ENCODE measurements around the gene WASL. TPM values are rescaled to one million over a fixed set of nuclear protein-coding genes. Genes with fewer than 3 reads are reported as not detected.
A peak's percentile ranks its signal among the peaks of the same experiment; 100 is the strongest.

WASL gene
- total RNA-seq, 1 experiment from 2014 or later: 34.4 TPM

DNA sequence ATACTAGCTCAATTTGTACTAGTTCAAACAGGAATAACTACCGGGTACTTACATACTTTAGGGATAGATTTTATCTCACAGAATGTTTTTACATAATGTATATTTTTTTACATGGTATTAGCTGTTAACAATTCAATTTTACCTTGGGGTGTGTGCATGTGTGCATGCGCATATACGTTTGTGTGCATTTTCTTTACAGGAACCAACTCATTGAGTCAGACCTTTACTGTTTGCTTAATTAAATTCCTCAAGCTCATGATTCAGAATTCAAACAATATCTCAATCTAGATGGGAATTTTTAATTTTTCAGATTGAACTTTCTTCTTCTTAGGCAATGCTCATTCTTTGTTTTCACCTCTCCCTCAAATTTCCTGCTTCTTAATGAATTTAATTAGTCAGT lies 24.7 kb upstream of the WASL start (continued):
- TF ChIP-seq, protein P1, sequence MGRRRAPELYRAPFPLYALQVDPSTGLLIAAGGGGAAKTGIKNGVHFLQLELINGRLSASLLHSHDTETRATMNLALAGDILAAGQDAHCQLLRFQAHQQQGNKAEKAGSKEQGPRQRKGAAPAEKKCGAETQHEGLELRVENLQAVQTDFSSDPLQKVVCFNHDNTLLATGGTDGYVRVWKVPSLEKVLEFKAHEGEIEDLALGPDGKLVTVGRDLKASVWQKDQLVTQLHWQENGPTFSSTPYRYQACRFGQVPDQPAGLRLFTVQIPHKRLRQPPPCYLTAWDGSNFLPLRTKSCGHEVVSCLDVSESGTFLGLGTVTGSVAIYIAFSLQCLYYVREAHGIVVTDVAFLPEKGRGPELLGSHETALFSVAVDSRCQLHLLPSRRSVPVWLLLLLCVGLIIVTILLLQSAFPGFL (CRISPR knock-in tag; IDR thresholded peaks at IDR 0.05; ENCODE audit: borderline replicate concordance): no peak

DNA sequence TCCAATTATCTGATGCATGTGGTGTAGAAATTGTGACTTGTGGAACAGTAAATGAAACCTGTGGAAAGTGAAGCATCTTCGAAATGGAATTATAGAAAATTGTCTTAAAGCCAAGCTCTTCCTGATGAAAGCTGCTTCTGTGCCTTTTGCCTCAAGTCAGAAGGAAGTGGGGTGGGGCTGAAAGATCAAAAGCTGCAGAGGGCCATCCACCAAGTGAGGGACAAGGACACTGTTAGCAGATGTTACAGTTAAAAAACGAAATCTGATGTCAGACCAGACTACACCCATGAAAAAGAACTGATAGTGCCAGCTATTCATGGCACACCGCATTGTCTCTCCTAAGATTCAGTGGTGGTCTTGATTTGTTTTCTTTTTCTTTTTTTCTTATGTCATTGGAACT lies 23.8 kb upstream of the WASL start:
- TF ChIP-seq, protein P2, sequence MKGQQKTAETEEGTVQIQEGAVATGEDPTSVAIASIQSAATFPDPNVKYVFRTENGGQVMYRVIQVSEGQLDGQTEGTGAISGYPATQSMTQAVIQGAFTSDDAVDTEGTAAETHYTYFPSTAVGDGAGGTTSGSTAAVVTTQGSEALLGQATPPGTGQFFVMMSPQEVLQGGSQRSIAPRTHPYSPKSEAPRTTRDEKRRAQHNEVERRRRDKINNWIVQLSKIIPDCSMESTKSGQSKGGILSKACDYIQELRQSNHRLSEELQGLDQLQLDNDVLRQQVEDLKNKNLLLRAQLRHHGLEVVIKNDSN (CRISPR knock-in tag; IDR thresholded peaks at IDR 0.05): no peak
- TF ChIP-seq EMX1 (CRISPR knock-in tag; IDR thresholded peaks at IDR 0.05) (no peak), ZNF396 (CRISPR knock-in tag; IDR thresholded peaks at IDR 0.05; ENCODE audit: borderline replicate concordance) (no peak), RELA (CRISPR knock-in tag; IDR thresholded peaks at IDR 0.05; ENCODE audit: borderline replicate concordance) (no peak), OVOL2 (CRISPR knock-in tag; IDR thresholded peaks at IDR 0.05; ENCODE audit: borderline replicate concordance) (no peak)
- Mint-ChIP-seq H3K9me3 (no peaks in the 10 kb centered on the region), H3K27ac (no peak overlapping the region), H3K4me1 (peaks cover 26% of the 10 kb centered on the region), H3K27me3 (ENCODE audit: low read depth) (no peaks in the 10 kb centered on the region; the same call in 1 of the 2 replicates), H3K4me3 (no peak overlapping the region), H3K36me3 (no peaks in the 10 kb centered on the region)
- ChIA-PET CTCF (interaction anchor here (1.4 to 2.1 kb wide), 2 partner anchors 71 to 100 kb away, joined by 3 to 7 read pairs; no protein-coding TSS in a partner anchor), POLR2A (no interaction called here)
- ATAC-seq: no peak
- DNase-seq (ENCODE audit: low spot score): no peak

DNA sequence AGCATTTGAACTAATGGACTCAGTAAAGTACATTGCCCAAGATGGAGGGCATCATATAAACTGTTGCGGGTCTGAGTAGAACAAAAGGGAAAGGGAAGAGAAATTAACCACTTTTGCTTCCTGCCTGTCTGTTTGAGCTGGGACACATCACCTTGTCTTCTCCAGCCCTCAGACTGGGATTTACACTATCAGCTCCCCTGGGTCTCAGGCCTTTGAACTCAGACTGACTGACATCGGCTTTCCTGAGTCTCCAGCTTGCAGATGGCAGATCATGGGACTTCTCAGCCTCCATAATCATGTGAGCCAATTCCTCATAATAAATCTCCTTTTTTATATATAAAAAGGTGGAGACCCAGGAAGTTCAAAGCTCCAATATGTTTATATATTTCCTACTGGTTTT lies 23.0 kb upstream of the WASL start:
- no peaks in the 10 kb centered on the region for H3K36me3 Mint-ChIP-seq
- no peak overlapping the region for H3K27ac Mint-ChIP-seq
- DNase-seq (ENCODE audit: low spot score) (no peak), ATAC-seq (0 out of 2 replicates have a peak, but pooled peaks have one; percentile 18)
- TF ChIP-seq MYBL2 (CRISPR knock-in tag; IDR thresholded peaks at IDR 0.05) (no peak), SMAD4 (CRISPR knock-in tag; IDR thresholded peaks at IDR 0.05) (no peak), RELA (CRISPR knock-in tag; IDR thresholded peaks at IDR 0.05; ENCODE audit: borderline replicate concordance) (no peak)
- TF ChIP-seq, protein P3, sequence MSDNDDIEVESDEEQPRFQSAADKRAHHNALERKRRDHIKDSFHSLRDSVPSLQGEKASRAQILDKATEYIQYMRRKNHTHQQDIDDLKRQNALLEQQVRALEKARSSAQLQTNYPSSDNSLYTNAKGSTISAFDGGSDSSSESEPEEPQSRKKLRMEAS (CRISPR knock-in tag; IDR thresholded peaks at IDR 0.05): no peak
- TF ChIP-seq, protein P4, sequence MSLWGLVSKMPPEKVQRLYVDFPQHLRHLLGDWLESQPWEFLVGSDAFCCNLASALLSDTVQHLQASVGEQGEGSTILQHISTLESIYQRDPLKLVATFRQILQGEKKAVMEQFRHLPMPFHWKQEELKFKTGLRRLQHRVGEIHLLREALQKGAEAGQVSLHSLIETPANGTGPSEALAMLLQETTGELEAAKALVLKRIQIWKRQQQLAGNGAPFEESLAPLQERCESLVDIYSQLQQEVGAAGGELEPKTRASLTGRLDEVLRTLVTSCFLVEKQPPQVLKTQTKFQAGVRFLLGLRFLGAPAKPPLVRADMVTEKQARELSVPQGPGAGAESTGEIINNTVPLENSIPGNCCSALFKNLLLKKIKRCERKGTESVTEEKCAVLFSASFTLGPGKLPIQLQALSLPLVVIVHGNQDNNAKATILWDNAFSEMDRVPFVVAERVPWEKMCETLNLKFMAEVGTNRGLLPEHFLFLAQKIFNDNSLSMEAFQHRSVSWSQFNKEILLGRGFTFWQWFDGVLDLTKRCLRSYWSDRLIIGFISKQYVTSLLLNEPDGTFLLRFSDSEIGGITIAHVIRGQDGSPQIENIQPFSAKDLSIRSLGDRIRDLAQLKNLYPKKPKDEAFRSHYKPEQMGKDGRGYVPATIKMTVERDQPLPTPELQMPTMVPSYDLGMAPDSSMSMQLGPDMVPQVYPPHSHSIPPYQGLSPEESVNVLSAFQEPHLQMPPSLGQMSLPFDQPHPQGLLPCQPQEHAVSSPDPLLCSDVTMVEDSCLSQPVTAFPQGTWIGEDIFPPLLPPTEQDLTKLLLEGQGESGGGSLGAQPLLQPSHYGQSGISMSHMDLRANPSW (CRISPR knock-in tag; conservative IDR thresholded peaks at IDR 0.05; ENCODE audit: low read depth): no peak
- POLR2A ChIA-PET: interaction anchor here (0.7 kb wide), 1 partner anchor 20 kb away, joined by 3 read pairs; no protein-coding TSS in a partner anchor
- CTCF ChIA-PET: interaction anchor here (0.7 to 2.1 kb wide), 2 partner anchors 21 to 100 kb away, joined by 4 to 7 read pairs; no protein-coding TSS in a partner anchor
- no peak overlapping the region for H3K4me3 Mint-ChIP-seq
- H3K27me3 Mint-ChIP-seq (ENCODE audit: low read depth): no peaks in the 10 kb centered on the region; the same call in 1 of the 2 replicates
- H3K4me1 Mint-ChIP-seq: peaks cover 31% of the 10 kb centered on the region
- H3K9me3 Mint-ChIP-seq: no peaks in the 10 kb centered on the region

DNA sequence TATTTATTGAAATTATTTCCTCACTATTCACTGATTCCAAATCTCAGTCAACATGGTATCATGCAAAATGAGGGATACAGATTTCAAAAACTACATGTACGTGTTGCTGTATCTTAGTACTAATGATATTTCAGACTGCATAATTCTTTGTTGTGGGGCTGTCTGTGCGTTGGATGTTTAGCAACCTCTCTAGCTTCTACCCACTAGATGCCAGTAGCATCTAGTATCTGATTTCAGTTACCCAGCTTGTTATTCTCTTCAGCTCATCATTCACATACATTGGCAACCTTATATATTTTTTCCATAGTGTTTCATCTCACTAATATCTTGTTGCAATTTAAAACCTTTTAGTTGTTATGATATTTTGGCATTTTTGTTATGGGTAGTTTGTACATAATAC lies 22.5 kb upstream of the WASL start:
- Mint-ChIP-seq H3K27ac (no peak overlapping the region), H3K27me3 (ENCODE audit: low read depth) (no peaks in the 10 kb centered on the region; the same call in 1 of the 2 replicates), H3K9me3 (no peaks in the 10 kb centered on the region), H3K4me1 (peaks cover 31% of the 10 kb centered on the region), H3K36me3 (no peaks in the 10 kb centered on the region), H3K4me3 (no peak overlapping the region)
- ATAC-seq (no peak), DNase-seq (ENCODE audit: low spot score) (no peak)
- CTCF ChIA-PET: interaction anchor here (0.7 kb wide), 1 partner anchor 22 kb away, joined by 4 read pairs; no protein-coding TSS in a partner anchor
- POLR2A ChIA-PET: interaction anchor here (0.5 kb wide), 1 partner anchor 28 kb away, joined by 3 read pairs; no protein-coding TSS in a partner anchor
- TF ChIP-seq NFE2L1 (CRISPR knock-in tag; IDR thresholded peaks at IDR 0.05) (no peak), OVOL2 (CRISPR knock-in tag; IDR thresholded peaks at IDR 0.05; ENCODE audit: borderline replicate concordance) (no peak)
- TF ChIP-seq, protein P5, sequence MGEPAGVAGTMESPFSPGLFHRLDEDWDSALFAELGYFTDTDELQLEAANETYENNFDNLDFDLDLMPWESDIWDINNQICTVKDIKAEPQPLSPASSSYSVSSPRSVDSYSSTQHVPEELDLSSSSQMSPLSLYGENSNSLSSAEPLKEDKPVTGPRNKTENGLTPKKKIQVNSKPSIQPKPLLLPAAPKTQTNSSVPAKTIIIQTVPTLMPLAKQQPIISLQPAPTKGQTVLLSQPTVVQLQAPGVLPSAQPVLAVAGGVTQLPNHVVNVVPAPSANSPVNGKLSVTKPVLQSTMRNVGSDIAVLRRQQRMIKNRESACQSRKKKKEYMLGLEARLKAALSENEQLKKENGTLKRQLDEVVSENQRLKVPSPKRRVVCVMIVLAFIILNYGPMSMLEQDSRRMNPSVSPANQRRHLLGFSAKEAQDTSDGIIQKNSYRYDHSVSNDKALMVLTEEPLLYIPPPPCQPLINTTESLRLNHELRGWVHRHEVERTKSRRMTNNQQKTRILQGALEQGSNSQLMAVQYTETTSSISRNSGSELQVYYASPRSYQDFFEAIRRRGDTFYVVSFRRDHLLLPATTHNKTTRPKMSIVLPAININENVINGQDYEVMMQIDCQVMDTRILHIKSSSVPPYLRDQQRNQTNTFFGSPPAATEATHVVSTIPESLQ (CRISPR knock-in tag; IDR thresholded peaks at IDR 0.05): no peak
- TF ChIP-seq, protein P6, sequence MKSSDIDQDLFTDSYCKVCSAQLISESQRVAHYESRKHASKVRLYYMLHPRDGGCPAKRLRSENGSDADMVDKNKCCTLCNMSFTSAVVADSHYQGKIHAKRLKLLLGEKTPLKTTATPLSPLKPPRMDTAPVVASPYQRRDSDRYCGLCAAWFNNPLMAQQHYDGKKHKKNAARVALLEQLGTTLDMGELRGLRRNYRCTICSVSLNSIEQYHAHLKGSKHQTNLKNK (CRISPR knock-in tag; IDR thresholded peaks at IDR 0.05): no peak
- TF ChIP-seq, protein P7, sequence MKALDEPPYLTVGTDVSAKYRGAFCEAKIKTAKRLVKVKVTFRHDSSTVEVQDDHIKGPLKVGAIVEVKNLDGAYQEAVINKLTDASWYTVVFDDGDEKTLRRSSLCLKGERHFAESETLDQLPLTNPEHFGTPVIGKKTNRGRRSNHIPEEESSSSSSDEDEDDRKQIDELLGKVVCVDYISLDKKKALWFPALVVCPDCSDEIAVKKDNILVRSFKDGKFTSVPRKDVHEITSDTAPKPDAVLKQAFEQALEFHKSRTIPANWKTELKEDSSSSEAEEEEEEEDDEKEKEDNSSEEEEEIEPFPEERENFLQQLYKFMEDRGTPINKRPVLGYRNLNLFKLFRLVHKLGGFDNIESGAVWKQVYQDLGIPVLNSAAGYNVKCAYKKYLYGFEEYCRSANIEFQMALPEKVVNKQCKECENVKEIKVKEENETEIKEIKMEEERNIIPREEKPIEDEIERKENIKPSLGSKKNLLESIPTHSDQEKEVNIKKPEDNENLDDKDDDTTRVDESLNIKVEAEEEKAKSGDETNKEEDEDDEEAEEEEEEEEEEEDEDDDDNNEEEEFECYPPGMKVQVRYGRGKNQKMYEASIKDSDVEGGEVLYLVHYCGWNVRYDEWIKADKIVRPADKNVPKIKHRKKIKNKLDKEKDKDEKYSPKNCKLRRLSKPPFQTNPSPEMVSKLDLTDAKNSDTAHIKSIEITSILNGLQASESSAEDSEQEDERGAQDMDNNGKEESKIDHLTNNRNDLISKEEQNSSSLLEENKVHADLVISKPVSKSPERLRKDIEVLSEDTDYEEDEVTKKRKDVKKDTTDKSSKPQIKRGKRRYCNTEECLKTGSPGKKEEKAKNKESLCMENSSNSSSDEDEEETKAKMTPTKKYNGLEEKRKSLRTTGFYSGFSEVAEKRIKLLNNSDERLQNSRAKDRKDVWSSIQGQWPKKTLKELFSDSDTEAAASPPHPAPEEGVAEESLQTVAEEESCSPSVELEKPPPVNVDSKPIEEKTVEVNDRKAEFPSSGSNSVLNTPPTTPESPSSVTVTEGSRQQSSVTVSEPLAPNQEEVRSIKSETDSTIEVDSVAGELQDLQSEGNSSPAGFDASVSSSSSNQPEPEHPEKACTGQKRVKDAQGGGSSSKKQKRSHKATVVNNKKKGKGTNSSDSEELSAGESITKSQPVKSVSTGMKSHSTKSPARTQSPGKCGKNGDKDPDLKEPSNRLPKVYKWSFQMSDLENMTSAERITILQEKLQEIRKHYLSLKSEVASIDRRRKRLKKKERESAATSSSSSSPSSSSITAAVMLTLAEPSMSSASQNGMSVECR (CRISPR knock-in tag; IDR thresholded peaks at IDR 0.05; ENCODE audit: borderline replicate concordance): no peak
- TF ChIP-seq, protein P8, sequence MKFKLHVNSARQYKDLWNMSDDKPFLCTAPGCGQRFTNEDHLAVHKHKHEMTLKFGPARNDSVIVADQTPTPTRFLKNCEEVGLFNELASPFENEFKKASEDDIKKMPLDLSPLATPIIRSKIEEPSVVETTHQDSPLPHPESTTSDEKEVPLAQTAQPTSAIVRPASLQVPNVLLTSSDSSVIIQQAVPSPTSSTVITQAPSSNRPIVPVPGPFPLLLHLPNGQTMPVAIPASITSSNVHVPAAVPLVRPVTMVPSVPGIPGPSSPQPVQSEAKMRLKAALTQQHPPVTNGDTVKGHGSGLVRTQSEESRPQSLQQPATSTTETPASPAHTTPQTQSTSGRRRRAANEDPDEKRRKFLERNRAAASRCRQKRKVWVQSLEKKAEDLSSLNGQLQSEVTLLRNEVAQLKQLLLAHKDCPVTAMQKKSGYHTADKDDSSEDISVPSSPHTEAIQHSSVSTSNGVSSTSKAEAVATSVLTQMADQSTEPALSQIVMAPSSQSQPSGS (CRISPR knock-in tag; IDR thresholded peaks at IDR 0.05; ENCODE audit: borderline replicate concordance, low read depth): no peak
